Effector memory CD4-positive, alpha-beta T cell (primary cell): Measurements from ENCODE around the gene SPSB1.

Experiments used
- DNase-seq, 3 donors: peaks; one replicate each; pipeline ENCODE4 v3.0.0-alpha.2; 2020
- H3K27ac ChIP-seq: 2 replicates; pipeline ENCODE4 v1.7.0; 2013; ENCODE audit warnings: mild to moderate bottlenecking, low read length, moderate library complexity; ENCODE audit not compliant: insufficient read depth, poor library complexity, severe bottlenecking
- H3K27me3 ChIP-seq: replicated peaks from 2 replicates; pipeline ENCODE4 v1.7.0; 2013; ENCODE audit warnings: mild to moderate bottlenecking, low read length; ENCODE audit not compliant: insufficient read depth, control insufficient read depth, poor library complexity, severe bottlenecking
- H3K36me3 ChIP-seq: 2 replicates; pipeline ENCODE4 v1.7.0; 2013; ENCODE audit warnings: mild to moderate bottlenecking, low read length, moderate library complexity; ENCODE audit not compliant: control insufficient read depth, insufficient read depth
- H3K4me1 ChIP-seq: 2 replicates; pipeline ENCODE4 v1.7.0; 2013; ENCODE audit warnings: low read length, mild to moderate bottlenecking; ENCODE audit not compliant: control insufficient read depth, insufficient read depth, poor library complexity, severe bottlenecking
- H3K4me3 ChIP-seq: 2 replicates; pipeline ENCODE4 v1.7.0; 2013; ENCODE audit warnings: low read length, low read depth, mild to moderate bottlenecking; ENCODE audit not compliant: insufficient read depth, poor library complexity, severe bottlenecking
- H3K9me3 ChIP-seq: 2 replicates; pipeline ENCODE4 v1.7.0; 2013; ENCODE audit warnings: mild to moderate bottlenecking, low read length, moderate library complexity; ENCODE audit not compliant: control insufficient read depth

Gene SPSB1

GRCh38 chr1:9248341-9249262, 44.1 kb upstream of the SPSB1 start:
- no peaks in the 10 kb centered on the region for H3K9me3 ChIP-seq
- no peak for DNase-seq
- peaks cover 3% of the 10 kb centered on the region for H3K4me1 ChIP-seq
- no peaks in the 10 kb centered on the region for H3K27me3 ChIP-seq
- peaks cover 8% of the 10 kb centered on the region for H3K36me3 ChIP-seq
- H3K4me3 ChIP-seq, result no peak overlapping the region
- H3K27ac ChIP-seq, result no peak overlapping the region

GRCh38 chr1:9249263-9249533, 43.5 kb upstream of the SPSB1 start:
- no peak for DNase-seq

GRCh38 chr1:9249534-9250410, 42.9 kb upstream of the SPSB1 start:
- H3K36me3 ChIP-seq, result peaks cover 8% of the 10 kb centered on the region
- H3K4me3 ChIP-seq, result no peak overlapping the region
- no peak for DNase-seq
- H3K27me3 ChIP-seq, result no peaks in the 10 kb centered on the region
- no peak overlapping the region for H3K27ac ChIP-seq
- peaks cover 2% of the 10 kb centered on the region for H3K4me1 ChIP-seq
- no peaks in the 10 kb centered on the region for H3K9me3 ChIP-seq

More at GRCh38 chr1:9249263-9249533, 43.5 kb upstream of the SPSB1 start:
- Histone ChIP-seq H3K27me3 (no peaks in the 10 kb centered on the region), H3K36me3 (peaks cover 8% of the 10 kb centered on the region), H3K4me1 (peaks cover 3% of the 10 kb centered on the region), H3K9me3 (no peaks in the 10 kb centered on the region), H3K27ac (no peak overlapping the region), H3K4me3 (no peak overlapping the region)

- Histone ChIP-seq H3K4me3 (no peak overlapping the region), H3K4me1 (no peaks in the 10 kb centered on the region), H3K9me3 (no peaks in the 10 kb centered on the region), H3K27ac (no peak overlapping the region), H3K36me3 (peaks cover 5% of the 10 kb centered on the region), H3K27me3 (no peaks in the 10 kb centered on the region)
- no peak for DNase-seq
These were observed 42.0 kb upstream of the SPSB1 start for GRCh38 chr1:9250411-9251381.

GRCh38 chr1:9251501-9251900, 41.2 kb upstream of the SPSB1 start:
- Histone ChIP-seq H3K27me3 (no peaks in the 10 kb centered on the region), H3K27ac (no peak overlapping the region), H3K4me1 (no peaks in the 10 kb centered on the region), H3K9me3 (no peaks in the 10 kb centered on the region), H3K4me3 (no peak overlapping the region), H3K36me3 (peaks cover 9% of the 10 kb centered on the region)
- no peak for DNase-seq

GRCh38 chr1:9253004-9253403, 39.7 kb upstream of the SPSB1 start:
- H3K36me3 ChIP-seq, result peaks cover 9% of the 10 kb centered on the region
- no peaks in the 10 kb centered on the region for H3K4me1 ChIP-seq
- H3K9me3 ChIP-seq, result no peaks in the 10 kb centered on the region
- no peaks in the 10 kb centered on the region for H3K27me3 ChIP-seq
- no peak for DNase-seq
- H3K27ac ChIP-seq, result no peak overlapping the region
- no peak overlapping the region for H3K4me3 ChIP-seq

GRCh38 chr1:9253453-9254105, 39.1 kb upstream of the SPSB1 start:
- Histone ChIP-seq H3K27ac (no peak overlapping the region), H3K9me3 (no peaks in the 10 kb centered on the region), H3K4me1 (no peaks in the 10 kb centered on the region), H3K36me3 (peaks cover 9% of the 10 kb centered on the region), H3K4me3 (no peak overlapping the region), H3K27me3 (no peaks in the 10 kb centered on the region)
- no peak for DNase-seq

- peaks cover 7% of the 10 kb centered on the region for H3K36me3 ChIP-seq
- DNase-seq, result no peak
- no peaks in the 10 kb centered on the region for H3K27me3 ChIP-seq
- H3K4me1 ChIP-seq, result no peaks in the 10 kb centered on the region
- H3K4me3 ChIP-seq, result no peak overlapping the region
- no peaks in the 10 kb centered on the region for H3K9me3 ChIP-seq
- H3K27ac ChIP-seq, result no peak overlapping the region
These were observed 36.4 kb upstream of the SPSB1 start for GRCh38 chr1:9256332-9256731.

GRCh38 chr1:9257851-9258250, 34.8 kb upstream of the SPSB1 start:
- Histone ChIP-seq H3K27me3 (no peaks in the 10 kb centered on the region), H3K9me3 (no peaks in the 10 kb centered on the region)
- DNase-seq, result no peak

More at GRCh38 chr1:9257851-9258250, 34.8 kb upstream of the SPSB1 start:
- Histone ChIP-seq H3K27ac (no peak overlapping the region), H3K4me3 (no peak overlapping the region), H3K4me1 (no peaks in the 10 kb centered on the region), H3K36me3 (peaks cover 20% of the 10 kb centered on the region)
